GM19455 (cell line): ENCODE measurements around the gene USB1.

Experiments used
- ATAC-seq: cut with Tn5 transposase; IDR thresholded peaks from one replicate; pipeline ENCODE4 v1.9.1; 2021; ENCODE audit not compliant: unreplicated experiment

The USB1 gene, protein sequence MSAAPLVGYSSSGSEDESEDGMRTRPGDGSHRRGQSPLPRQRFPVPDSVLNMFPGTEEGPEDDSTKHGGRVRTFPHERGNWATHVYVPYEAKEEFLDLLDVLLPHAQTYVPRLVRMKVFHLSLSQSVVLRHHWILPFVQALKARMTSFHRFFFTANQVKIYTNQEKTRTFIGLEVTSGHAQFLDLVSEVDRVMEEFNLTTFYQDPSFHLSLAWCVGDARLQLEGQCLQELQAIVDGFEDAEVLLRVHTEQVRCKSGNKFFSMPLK

DNA sequence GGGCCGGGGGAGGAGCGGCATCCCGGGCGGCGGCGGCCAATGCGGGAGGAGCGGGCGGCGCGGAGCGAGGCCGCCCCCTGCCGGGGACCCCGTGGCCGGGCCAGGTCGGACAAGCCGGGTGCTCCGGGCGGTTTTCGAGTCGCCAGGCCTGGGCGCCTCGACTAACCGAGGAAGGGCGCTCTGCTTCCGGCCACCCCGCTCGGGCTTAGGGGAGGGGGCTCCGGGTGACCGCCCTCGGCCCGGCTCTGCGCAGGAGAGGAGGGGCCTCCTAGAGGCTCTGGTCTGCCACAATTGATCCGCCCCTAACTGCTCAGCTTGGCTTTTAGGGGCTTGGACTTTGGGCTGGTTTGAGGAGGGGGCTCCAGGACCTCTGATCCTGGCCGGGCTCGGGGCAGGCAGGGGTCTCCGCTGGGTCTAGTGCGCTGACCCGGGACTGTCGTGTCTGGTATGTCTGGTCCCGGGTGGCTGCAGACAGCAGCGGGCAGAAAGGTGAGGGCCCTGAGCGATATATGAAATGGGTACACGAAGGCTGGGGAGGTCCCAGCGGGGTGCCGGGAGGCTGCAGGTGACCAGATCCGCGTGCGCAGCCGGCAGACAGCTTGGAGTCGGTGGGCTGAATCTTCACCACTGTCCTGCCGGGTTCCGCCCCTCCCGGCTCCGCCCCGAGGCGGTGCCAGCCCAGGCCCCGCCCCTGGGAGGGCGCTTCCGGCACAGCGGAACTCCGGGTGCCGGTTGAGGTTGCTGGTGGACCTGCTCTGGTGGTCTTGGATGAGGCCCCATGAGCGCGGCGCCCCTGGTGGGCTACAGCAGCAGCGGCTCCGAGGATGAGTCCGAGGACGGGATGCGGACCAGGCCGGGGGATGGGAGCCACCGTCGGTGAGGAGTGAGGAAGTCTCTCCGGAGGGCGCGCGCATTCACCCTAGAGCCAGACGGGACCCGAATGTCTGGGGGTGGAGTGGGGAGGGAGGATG lies at the start of gene USB1:
USB1 (plus strand) TSS at position 702 of the 971 bp plus-strand sequence; CDS start at position 779, 77 bp downstream.
- ATAC-seq = peak; percentile 76

DNA sequence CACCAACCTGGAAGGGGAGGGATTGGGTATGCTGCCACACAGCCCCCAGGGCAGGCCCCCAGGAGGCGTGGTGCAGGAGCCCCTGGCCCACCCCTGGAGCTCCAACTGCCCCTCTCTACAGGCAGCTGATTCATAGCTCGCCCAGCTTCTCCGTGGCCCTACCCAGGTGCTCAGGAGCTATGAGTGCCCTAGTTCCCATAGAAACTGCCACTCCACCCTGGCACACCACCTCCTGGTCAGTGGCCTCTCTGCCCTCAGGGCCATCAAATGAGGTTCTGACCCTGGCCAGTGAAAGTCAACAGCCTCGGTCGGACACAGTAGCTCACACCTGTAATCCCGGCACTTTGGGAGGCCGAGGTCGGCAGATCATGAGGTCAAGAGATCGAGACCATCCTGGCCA lies 48.3 kb upstream of the USB1 start:
- ATAC-seq = no peak

DNA sequence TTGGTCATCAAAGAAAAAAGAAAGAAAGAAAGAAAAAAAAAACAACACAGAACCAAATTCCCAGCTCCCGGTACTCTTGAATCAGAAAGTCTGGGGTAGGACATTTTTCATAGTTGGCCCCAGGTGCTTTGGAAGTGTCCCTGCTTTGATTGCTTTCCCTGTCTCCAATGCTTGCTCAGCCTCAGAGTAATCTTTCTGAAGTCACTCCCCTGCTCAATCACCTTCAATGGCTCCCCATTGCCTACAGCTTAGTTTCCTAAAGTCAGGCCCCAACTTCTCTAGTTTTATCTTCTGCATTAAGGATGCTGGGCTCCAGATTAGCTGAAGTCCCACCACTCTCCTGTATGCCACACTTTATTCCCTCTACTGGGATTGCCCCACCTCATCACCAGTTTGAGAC lies 47.4 kb upstream of the USB1 start:
- no peak for ATAC-seq

DNA sequence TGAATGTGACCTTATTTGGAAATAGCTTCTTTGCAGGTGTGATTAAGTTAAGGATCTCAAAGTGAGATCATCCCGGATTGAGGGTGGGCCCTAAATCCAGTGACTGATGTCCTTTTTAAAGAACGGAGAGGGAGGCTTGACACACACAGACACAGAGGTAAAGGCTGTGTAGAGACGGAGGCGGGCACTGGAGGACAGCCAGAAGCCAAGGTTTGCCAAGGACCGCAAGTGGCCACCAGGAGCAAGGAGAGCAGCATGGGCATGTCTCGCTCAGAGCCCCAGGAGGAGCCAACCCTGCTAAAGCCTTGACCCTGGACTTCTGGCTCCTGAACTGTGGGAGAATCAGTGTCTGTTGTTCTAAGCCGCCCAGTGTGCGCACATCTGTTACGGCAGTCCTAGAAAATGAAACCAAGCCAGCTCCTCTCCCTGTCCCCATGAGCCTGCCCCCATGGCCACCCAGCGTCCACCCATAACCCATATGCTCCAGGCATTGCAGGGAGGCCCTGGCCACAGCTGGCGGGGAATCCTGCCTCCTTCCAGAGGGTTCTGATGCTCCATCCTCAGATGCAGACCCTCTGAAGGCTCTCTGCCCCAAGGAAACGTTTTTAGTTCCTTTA lies 45.5 kb upstream of the USB1 start:
- ATAC-seq = no peak

DNA sequence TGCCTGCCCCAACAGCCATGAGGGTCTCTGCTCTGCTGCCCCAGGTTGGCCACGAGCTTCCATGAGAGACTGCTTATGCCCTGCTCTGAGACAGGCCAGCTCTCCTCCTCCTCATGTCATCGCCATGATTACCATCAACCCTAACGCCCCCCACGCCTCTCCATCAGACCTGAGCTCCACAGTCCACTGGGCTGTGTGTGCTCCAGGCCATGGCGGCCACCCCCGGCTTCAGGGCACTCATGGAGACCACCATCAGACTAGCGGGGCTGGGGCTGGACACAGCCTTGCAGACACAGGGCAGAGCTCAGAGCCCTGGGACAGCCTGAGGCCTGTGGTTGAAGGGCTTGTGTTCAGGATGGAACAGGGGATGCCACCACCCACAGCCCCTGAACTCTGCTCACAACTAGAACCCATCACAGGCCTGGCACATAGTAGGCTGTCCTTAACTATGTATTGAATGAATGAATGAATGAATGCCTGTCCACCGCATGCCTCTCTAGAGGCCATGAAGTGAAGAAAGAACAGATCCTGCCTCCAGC lies 44.9 kb upstream of the USB1 start:
- no peak for ATAC-seq

DNA sequence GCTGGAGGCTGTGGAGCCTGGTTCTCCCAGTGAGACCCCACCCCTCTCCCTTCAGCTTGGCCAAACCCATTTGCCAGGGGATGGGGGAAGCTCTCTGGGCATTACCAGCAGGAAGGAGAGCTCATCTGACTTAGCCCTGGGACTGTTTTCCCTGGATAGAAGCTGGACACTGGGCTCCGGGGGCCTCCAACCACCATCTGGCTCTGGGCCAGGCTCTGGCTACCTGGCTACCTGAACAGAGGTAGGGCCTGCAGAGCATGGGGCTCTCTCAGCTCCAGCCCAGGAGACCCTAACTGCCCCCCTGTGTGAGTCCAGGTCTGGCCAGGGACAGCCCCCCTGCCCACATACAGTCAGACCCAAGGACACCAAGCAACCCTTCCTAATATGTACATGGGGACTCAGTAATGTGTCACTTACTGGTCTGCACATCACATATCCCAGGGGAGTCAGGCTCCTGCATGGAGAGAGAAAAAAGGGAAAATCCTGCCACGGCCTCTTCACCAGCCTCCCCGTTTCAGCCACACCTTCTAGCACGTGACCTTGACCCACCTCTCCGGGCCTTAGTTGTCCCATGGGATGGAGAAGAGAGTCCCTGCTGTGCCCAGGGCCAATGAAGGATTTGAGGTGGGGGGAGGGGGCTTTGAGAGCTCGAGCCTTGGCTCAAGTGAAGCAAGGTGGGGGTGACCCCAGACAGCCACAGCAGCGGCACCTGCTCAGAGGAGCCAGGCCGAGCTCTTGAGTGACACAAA lies 44.1 kb upstream of the USB1 start:
- ATAC-seq = no peak

DNA sequence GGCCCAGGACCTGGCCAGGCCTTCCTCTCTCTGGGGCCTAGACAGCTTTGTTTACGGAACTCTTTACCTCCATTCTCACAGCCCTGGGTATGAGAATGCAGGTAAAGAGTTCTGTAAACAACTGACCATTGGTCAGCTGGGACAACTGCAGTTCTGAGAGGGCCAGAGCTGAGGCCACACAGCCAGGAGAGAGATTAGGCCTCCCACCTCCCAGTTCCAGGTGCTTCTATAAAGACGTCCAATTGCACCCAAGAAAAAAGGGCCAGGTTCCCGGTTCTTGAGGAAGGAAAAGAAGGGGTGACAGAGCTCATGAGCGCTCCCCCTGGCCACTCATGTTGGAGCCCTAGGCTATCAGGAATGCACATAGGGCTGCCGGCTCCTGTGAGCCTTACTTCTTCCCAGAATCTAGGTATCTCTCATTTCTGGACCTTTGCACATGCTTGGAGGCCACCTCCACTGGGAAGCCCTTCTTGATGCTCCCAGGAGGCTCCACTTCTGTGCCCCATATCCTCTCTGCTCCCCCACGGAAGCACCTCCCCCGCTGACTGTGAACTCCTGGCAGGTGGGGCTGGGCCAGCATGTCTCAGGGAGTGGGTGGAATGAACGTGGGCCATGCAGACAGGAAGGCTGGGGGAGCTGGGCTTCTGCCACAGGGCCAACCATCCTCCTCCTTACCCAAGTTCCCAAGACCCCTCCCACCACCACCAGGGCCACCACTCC lies 43.4 kb upstream of the USB1 start:
- ATAC-seq = no peak

DNA sequence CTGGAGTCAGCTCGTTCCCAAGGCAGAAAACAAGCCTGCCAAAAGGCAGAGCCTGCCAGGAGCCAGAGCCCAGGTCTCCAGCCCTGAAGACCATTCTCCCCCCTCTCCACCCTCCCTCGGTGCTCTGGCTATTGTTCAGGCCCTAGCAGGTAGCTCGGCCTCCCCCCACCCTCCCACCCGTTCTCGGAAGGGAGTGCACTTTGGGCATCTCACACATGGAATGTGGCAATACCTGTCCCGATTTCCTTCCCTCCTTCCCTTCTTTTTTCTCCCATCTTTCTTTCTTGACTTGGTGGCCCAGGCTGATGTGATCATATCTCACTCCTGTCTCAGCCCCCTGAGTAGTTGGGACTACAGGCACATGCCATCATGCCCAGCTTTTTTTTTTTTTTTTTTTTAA lies 42.7 kb upstream of the USB1 start:
- ATAC-seq = no peak

DNA sequence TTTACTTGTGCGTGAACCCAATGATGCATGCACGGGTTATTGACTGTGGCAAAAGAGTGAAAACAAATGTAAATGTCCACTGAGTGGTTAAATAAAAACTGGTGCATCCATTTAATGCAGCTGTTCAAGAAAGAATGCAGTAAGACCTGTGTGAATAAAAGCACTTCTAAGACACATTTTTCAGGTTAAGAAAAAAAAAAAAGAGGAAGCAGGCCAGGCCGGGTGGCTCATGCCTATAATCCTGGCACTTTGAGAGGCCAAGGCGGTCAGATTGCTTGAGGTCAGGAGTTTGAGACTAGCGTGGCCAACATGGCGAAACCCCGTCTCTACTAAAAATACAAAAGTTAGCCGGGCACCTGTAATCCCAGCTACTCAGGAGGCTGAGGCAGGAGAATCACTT lies 42.1 kb upstream of the USB1 start:
- no peak for ATAC-seq

DNA sequence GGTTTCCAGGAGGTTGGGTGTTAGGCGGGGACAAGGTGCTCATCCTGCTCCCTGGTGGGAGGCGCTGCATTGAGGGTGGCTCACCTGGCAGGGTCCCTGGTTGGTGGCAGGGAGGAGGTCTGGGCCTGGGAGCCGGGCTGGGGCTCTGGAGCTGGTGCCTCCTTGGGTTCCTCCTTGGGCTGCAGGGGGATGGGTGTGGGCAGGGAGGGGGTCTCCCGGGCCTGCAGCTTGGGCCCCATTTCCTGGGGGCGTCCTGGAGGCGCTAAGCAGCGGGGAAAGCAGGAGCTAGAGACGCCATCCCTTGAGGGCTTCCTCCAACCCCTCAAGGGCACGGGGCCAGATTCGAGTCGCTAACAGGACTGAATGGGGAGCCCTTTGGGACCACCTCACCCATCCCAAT lies 41.4 kb upstream of the USB1 start:
- no peak for ATAC-seq

DNA sequence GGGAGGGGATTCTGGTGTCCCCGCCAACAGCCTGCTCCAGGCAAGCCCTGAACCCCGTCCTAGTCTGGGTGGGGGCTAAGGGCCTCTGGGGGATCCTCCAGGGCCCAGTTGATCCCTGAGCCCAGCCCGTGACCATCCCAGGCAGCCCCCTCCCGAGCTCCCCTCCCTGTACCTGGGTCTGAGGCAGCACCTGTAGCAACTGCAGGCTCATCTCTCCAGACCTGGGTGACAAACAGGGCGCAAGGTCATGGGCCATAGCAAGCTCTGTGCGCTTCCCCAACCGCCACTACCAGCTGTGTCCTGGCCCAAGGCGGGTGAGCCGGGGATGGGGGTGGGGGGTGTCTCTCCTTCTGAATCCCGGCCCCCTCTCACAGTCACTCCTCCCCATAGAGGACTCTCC lies 40.9 kb upstream of the USB1 start:
- no peak for ATAC-seq

DNA sequence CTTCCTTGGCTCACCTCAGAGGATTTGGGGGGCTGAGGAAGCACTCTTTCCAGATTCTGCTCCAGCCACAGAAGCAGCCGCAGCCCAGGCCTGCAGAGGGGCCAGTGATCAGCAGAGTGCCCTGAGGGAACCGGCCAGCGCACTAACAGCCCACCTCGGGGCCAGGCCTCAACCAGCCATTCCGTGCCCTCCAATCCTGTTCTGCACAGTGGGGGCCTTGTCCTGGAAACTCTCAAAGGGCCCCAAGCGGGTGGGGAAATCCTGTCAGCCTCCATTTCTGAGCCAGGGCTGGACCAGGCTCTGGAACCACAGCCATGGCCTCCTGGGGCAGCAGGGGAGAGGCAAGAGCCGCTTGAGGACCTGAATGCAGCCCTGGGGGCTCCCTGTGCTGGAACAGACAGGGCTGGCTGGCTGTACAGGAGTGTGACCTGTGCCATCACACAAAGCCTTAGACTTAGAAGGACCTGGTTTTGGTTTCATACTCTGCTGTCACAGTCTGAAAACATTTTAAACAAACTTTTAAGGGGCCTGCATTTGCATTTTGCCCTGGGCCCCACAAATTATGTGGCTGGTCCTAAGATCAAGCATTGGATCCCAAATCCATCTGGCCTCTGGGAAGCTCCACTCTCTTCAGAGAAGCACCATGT lies 40.3 kb upstream of the USB1 start:
- ATAC-seq = no peak

DNA sequence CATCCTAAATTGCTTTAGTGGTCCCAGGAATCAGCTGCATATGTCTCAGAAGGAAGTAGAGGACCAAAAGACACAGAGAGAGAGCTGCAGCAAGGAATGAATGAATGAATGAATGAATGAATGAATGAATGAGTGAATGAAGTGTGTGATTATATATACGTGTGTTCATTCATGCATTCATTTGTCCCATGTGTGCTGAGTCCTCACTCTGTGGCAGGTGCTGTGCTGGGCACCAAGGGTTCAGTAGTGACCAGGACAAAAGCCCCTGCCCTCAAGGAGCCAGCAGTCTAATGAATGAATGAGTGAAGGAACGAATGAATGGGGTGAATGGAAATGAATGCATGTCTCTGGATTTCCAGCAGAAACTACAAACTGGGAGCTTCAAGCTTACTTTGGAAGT lies 39.7 kb upstream of the USB1 start:
- no peak for ATAC-seq

DNA sequence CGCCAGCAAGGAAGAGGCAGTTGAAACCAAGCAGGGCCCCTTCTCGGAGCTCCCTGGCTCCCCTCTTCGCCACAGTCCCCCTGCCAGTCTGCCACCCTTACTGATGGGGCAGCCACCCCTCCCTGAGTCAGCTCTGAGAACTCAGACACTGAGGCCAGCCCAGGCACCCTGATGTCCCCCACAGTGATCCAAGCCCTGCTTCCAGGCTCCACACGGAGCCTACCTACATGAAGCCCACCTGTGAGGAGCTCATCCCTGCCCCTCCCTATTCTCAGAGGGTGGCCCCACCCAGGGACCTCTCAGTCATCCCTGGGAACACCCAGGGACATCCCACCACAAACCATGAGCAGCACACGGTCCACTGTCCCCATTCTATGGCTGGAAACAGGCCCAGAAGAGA lies 39.2 kb upstream of the USB1 start:
- no peak for ATAC-seq

DNA sequence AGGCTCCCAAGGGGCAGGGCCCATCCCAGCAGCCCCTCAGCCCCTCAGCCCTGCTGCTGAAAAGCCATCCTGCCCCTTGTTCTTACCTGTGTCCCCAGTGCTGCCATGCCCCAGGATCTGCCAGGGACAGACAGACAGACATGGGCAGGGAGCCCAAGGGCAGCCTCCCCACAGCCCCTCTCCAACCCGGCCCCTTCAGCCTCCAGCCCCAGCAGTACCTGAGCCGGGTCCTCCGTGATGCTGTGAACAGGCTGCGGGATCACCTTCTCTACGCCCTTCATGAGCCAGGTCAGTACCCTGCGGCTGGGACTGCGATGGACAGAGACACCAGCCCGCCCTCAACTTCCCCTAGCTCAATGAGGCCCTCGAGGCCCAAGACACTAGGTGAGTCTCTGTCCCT lies 38.5 kb upstream of the USB1 start:
- ATAC-seq = no peak

DNA sequence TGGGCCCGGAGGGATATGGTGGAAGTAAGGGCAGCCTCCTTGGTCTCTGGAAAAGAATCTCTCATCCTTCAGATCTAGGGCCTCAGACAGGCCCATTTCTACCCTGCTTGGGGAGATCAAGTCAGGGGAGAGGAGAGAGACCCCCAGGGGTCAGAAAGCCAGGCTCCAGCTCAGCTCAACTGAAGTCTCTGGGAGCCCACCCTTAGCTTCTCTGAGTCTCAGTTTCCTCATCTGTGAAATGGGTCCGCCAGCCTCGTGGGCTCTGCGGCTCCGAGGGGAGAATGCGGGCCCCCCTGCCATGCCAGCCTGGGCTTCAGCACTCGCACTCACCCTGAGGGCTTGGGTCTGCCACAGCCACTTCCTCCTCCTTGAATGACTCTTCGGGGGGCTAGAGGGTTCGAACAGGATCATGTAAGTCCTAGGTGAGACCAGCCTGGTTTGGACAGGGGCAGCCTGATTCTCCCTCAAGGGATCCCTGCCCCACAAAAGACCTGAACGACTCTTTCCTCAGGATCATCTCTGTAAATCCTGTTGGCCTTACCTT lies 37.0 kb upstream of the USB1 start:
- ATAC-seq = no peak

DNA sequence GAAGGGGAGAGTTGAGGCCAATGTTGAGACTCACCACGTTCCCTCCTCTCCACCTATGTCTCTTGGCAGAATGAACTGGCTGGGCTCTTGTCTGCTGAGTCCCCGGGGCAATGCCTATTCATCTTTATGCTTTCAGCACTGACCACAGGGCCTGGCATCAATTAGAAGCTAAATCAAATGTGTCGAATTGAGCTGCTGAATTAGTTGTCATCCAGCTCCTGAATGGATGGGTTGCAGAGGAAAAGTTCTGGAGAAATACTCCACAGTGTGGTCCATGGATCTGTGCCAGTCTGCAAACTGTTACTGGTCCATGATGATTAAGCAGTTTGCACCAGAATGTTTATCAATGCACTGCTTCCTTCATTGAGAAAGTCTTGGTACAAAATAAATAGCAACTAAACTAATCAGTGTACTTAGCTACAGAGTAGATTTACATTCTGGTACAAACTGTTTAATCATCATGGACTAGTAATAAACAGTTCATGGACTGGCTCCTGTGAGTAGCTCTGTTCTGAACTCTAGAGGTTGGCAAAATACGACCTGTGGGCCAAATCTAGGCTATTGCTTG lies 34.9 kb upstream of the USB1 start:
- no peak for ATAC-seq

DNA sequence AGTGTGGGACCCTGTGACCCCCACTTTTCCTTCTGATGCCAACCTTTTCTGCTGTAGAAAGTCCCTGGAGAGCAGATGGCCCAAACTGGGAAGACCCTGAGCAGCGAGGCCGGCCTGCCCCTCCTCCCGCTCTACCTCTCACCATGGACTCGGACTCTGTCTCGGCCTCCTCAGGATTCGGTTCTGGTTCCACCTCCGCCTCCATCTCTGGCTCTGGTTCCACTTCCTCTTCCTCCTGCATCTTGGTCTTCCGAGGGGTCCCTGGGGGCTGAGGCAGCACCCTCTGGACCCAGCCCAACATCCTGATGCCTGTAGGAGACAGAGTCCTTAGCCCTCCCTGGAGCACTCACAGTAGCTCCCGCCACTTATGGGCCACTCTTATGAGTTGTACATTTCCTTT lies 34.2 kb upstream of the USB1 start:
- ATAC-seq = no peak

DNA sequence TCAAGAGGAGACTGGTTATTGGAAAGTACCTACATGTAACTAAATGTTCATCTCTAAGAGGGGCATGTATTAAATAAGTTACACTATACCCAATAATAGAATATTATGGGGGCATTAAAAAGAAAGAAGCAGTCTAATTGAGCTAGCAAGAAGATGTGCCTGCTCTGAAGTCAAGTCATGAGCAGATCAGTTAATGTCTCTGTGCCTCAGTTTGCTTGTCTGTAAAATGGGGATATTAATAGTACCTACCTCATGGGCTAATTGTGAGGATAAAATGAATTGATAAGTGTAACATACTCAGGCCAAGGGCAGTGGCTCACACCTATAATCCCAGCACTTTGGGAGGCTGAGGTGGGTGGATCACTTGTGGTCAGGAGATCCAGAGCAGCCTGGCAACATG lies 33.3 kb upstream of the USB1 start:
- ATAC-seq = no peak
